Measurements from ENCODE around the gene TAMALIN. TPM values are rescaled to one million over a fixed set of nuclear protein-coding genes. Genes with fewer than 3 reads are reported as not detected.
A peak's percentile ranks its signal among the peaks of the same experiment; 100 is the strongest.

TAMALIN gene
- total and polyA plus RNA-seq, 5 experiments from 2014 or later = 2.0 to 36.5 (median 5.2) TPM

DNA sequence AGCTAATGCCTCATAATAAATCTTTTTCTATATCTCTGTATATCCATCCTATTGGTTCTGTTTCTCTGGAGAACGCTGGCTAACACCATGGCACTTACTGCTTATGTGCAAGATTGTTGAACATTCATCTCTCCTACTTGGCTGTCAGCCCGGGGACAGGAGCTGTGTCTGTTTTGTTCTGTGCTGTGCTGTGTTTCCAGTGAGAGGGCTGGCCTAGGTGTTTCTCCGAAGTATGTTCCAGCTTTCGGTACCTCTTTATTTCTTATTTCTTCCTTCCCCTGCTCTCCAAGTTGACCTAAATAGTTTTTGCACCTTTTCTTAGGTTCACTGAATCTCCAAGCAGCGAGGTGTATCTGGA is 25.7 kb downstream of the TAMALIN start:
- peak in 1 of 2 donors; percentile 9 for ATAC-seq
- Mint-ChIP-seq H3K4me3 (peak overlapping the region; percentile 64 to 86 (median 76)), H3K9me3 (no peaks in the 10 kb centered on the region), H3K4me1 (peaks cover 12 to 45% (median 33%) of the 10 kb centered on the region in 4 donors), H3K36me3 (no peaks in the 10 kb centered on the region), H3K27me3 (no peaks in the 10 kb centered on the region), H3K27ac (peak overlapping the region; percentile 10 to 99 (median 94))
- DNase-seq = no peak
- POLR2A ChIA-PET = interaction anchor here (1.0 to 2.1 kb wide), 8 partner anchors 9 to 49 kb away, joined by 3 to 14 read pairs (median 7); partner anchors contain the start of genes ATG101 and NR4A1

DNA sequence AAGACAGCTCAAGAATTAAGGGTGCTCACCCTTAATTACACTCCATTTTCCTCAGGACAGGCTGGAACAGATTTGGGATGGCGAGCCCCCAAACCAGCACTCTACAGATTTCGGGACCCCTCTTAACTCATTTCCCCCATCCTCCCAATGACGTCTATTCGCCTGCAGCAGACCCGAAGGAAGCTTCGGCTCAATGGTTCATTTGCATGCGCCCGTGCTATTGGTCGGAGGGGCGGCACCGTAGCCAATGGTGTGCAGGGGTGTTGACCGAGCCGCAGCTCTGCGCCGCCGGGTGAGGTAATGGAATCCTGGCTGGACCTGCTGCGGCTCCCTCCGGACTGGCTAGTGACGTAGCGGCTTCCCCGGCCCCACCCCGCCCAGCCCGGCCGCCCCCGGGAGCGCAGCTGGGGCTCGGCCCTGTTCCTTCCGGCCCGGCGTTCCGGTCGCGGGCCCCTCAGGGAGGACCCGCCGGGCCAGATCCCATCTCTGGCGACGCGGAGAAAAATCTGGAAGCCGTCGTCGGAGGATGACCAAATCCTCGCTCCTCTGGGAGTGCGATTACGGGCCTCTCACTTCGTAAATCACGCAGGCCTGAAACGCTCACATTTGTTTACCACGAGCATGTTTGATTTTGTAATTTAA is 26.2 kb downstream of the TAMALIN start:
- no peaks in the 10 kb centered on the region for H3K9me3 Mint-ChIP-seq
- ATAC-seq = peak; percentile 80 to 83
- no peaks in the 10 kb centered on the region for H3K36me3 Mint-ChIP-seq
- peak overlapping the region; percentile 64 to 86 (median 84) for H3K4me3 Mint-ChIP-seq
- DNase-seq = peak; percentile 72 to 94 (median 82)
- H3K27me3 Mint-ChIP-seq = no peaks in the 10 kb centered on the region
- peak overlapping the region; percentile 63 to 99 (median 94) for H3K27ac Mint-ChIP-seq
- H3K4me1 Mint-ChIP-seq = peaks cover 12 to 44% (median 33%) of the 10 kb centered on the region in 4 donors
- POLR2A ChIA-PET = interaction anchor here (1.0 to 2.1 kb wide), 8 partner anchors 8 to 48 kb away, joined by 3 to 14 read pairs (median 7); partner anchors contain the start of genes ATG101 and NR4A1

- DNase-seq (no peak), ATAC-seq (no peak)
- peaks cover 16 to 51% (median 35%) of the 10 kb centered on the region in 4 donors for H3K4me1 Mint-ChIP-seq
- peak overlapping the region; percentile 63 to 99 (median 89) for H3K27ac Mint-ChIP-seq
- H3K4me3 Mint-ChIP-seq = peak overlapping the region; percentile 64 to 86 (median 81)
- POLR2A ChIA-PET = interaction anchor here (1.0 to 2.1 kb wide), 6 partner anchors 8 to 47 kb away, joined by 3 to 14 read pairs (median 9); partner anchors contain the start of genes ATG101 and NR4A1
- H3K9me3 Mint-ChIP-seq = no peaks in the 10 kb centered on the region
- no peaks in the 10 kb centered on the region for H3K36me3 Mint-ChIP-seq
- no peaks in the 10 kb centered on the region for H3K27me3 Mint-ChIP-seq
Observed at GRCh38 chr12:52033446-52034140, 26.8 kb downstream of the TAMALIN start.

GRCh38 chr12:52035190-52035589 is 28.4 kb downstream of the TAMALIN start:
- DNase-seq (no peak), ATAC-seq (no peak)
- H3K27ac Mint-ChIP-seq = peak overlapping the region in 7 of 10 donors; percentile 24 to 86 (median 79)
- H3K36me3 Mint-ChIP-seq = no peaks in the 10 kb centered on the region
- H3K4me3 Mint-ChIP-seq = peak overlapping the region in 3 of 10 donors; percentile 7 to 57 (median 20)
- H3K4me1 Mint-ChIP-seq = peaks cover 19 to 65% (median 44%) of the 10 kb centered on the region in 4 donors
- POLR2A ChIA-PET = interaction anchor here (1.4 kb wide), 1 partner anchor 10 kb away, joined by 4 read pairs; no protein-coding TSS in a partner anchor
- no peaks in the 10 kb centered on the region for H3K27me3 Mint-ChIP-seq
- H3K9me3 Mint-ChIP-seq = no peaks in the 10 kb centered on the region

GRCh38 chr12:52035926-52036325 is 29.2 kb downstream of the TAMALIN start:
- H3K36me3 Mint-ChIP-seq = no peaks in the 10 kb centered on the region
- no peak for DNase-seq
- peak overlapping the region; percentile 52 to 78 (median 72) for H3K4me3 Mint-ChIP-seq
- POLR2A ChIA-PET = interaction anchor here (1.1 to 1.9 kb wide), 6 partner anchors 9 to 35 kb away, joined by 3 to 5 read pairs (median 4); partner anchors contain the start of gene NR4A1
- ATAC-seq = no peak
- peaks cover 19 to 72% (median 48%) of the 10 kb centered on the region in 4 donors for H3K4me1 Mint-ChIP-seq
- no peaks in the 10 kb centered on the region for H3K27me3 Mint-ChIP-seq
- H3K9me3 Mint-ChIP-seq = no peaks in the 10 kb centered on the region
- peak overlapping the region in 9 of 10 donors; percentile 75 to 90 (median 84) for H3K27ac Mint-ChIP-seq

GRCh38 chr12:52036587-52037171 is 29.9 kb downstream of the TAMALIN start:
- Mint-ChIP-seq H3K4me3 (peak overlapping the region; percentile 52 to 78 (median 72)), H3K9me3 (no peaks in the 10 kb centered on the region), H3K27ac (peak overlapping the region in 9 of 10 donors; percentile 52 to 90 (median 82)), H3K27me3 (no peaks in the 10 kb centered on the region), H3K4me1 (peaks cover 20 to 79% (median 53%) of the 10 kb centered on the region in 4 donors), H3K36me3 (no peaks in the 10 kb centered on the region)
- POLR2A ChIA-PET = interaction anchor here (1.0 to 1.9 kb wide), 6 partner anchors 9 to 34 kb away, joined by 3 to 5 read pairs (median 4); partner anchors contain the start of gene NR4A1
- ATAC-seq (peak; percentile 59 to 74), DNase-seq (peak; percentile 74 to 93 (median 88))

GRCh38 chr12:52037248-52037861 is 30.6 kb downstream of the TAMALIN start:
- Mint-ChIP-seq H3K9me3 (no peaks in the 10 kb centered on the region), H3K4me3 (peak overlapping the region in 9 of 10 donors; percentile 10 to 79 (median 57)), H3K27ac (peak overlapping the region in 6 of 10 donors; percentile 36 to 89 (median 60)), H3K36me3 (no peaks in the 10 kb centered on the region), H3K27me3 (no peaks in the 10 kb centered on the region), H3K4me1 (peaks cover 26 to 80% (median 58%) of the 10 kb centered on the region in 4 donors)
- DNase-seq (no peak), ATAC-seq (peak; percentile 1 to 13)
- POLR2A ChIA-PET = interaction anchor here (1.0 to 1.9 kb wide), 4 partner anchors 12 to 33 kb away, joined by 3 to 5 read pairs (median 4); no protein-coding TSS in a partner anchor

DNA sequence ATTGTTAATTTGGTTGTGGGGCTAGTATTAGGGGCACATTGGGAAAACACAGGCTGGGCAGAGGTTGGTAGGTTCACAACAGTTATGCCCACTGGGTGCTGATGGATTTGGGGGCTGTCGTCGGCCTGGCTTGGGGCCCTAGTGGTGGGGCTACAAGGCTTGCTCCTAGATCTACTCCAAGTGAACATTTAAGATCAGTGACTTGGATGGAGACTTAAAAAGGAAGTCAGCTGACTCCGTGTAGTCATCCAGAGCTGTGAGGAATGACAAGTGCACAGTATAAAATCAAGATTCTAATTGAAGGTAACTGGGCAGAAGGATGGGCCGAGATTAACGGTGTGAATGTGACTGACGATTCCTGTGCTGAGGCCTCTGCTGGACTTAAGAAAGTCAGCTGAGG is 31.7 kb downstream of the TAMALIN start:
- no peaks in the 10 kb centered on the region for H3K9me3 Mint-ChIP-seq
- peak overlapping the region; percentile 48 to 83 (median 62) for H3K4me3 Mint-ChIP-seq
- peak overlapping the region; percentile 36 to 94 (median 76) for H3K27ac Mint-ChIP-seq
- H3K4me1 Mint-ChIP-seq = peaks cover 21 to 79% (median 55%) of the 10 kb centered on the region in 4 donors
- POLR2A ChIA-PET = interaction anchor here (1.6 to 1.9 kb wide), 2 partner anchors 12 to 31 kb away, joined by 4 to 12 read pairs; partner anchors contain the start of gene ATG101
- ATAC-seq (no peak), DNase-seq (no peak)
- no peaks in the 10 kb centered on the region for H3K27me3 Mint-ChIP-seq
- no peaks in the 10 kb centered on the region for H3K36me3 Mint-ChIP-seq

DNA sequence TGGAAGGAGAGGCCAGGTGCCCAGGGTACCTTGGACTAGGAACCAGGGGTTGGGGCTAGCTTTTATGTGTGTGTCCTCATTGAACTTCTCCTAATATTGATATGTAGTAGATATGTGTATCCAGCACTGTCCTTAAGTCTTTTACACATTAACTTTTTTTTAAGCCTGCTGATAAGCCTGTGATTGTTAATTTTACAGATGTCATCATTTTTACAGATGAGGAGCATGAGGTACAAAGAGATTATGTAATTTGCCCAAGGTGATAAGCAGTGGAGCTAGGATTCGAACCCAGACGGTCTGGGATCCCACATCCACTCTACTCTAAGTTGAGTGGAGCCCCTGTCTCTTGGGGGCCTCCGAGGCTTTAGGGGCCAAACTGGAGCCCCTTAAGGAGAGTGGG is 34.3 kb downstream of the TAMALIN start:
- Mint-ChIP-seq H3K4me3 (peak overlapping the region in 1 of 10 donors; percentile 29), H3K36me3 (no peaks in the 10 kb centered on the region), H3K27ac (peak overlapping the region in 5 of 10 donors; percentile 24 to 67 (median 40)), H3K27me3 (peaks cover 0 to 1% (median 0%) of the 10 kb centered on the region in 5 donors), H3K9me3 (no peaks in the 10 kb centered on the region), H3K4me1 (peaks cover 23 to 74% (median 46%) of the 10 kb centered on the region in 4 donors)
- ATAC-seq = no peak
- POLR2A ChIA-PET = interaction anchor here (0.6 to 2.0 kb wide), 7 partner anchors 8 to 81 kb away, joined by 3 to 12 read pairs (median 7); partner anchors contain the start of genes ATG101 and NR4A1
- no peak for DNase-seq

GRCh38 chr12:52041695-52042123 is 35.0 kb downstream of the TAMALIN start:
- DNase-seq (peak; percentile 44 to 87 (median 70)), ATAC-seq (peak; percentile 65 to 80)
- Mint-ChIP-seq H3K27me3 (peaks cover 0 to 1% (median 0%) of the 10 kb centered on the region in 5 donors), H3K4me3 (peak overlapping the region; percentile 52 to 88 (median 71)), H3K27ac (peak overlapping the region; percentile 61 to 93 (median 87)), H3K9me3 (no peaks in the 10 kb centered on the region), H3K36me3 (no peaks in the 10 kb centered on the region), H3K4me1 (peaks cover 20 to 74% (median 41%) of the 10 kb centered on the region in 4 donors)
- POLR2A ChIA-PET = interaction anchor here (0.6 to 2.0 kb wide), 8 partner anchors 9 to 82 kb away, joined by 3 to 12 read pairs (median 6); partner anchors contain the start of genes ATG101 and NR4A1

GRCh38 chr12:52042706-52043385 is 36.1 kb downstream of the TAMALIN start:
- H3K27me3 Mint-ChIP-seq = peaks cover 0 to 1% (median 0%) of the 10 kb centered on the region in 5 donors
- no peaks in the 10 kb centered on the region for H3K36me3 Mint-ChIP-seq
- ATAC-seq (no peak), DNase-seq (no peak)
- no peaks in the 10 kb centered on the region for H3K9me3 Mint-ChIP-seq
- peak overlapping the region in 4 of 10 donors; percentile 37 to 93 (median 88) for H3K27ac Mint-ChIP-seq
- POLR2A ChIA-PET = interaction anchor here (2.0 kb wide), 2 partner anchors 8 to 17 kb away, joined by 7 to 11 read pairs; partner anchors contain the start of gene NR4A1
- peaks cover 20 to 73% (median 41%) of the 10 kb centered on the region in 4 donors for H3K4me1 Mint-ChIP-seq
- H3K4me3 Mint-ChIP-seq = peak overlapping the region in 1 of 10 donors; percentile 86

Measured in naive thymus-derived CD8-positive, alpha-beta T cell (primary cell).